G401.6 (cell line): ENCODE data around the gene SIPA1L3.
"Not testable (repeated sequence)": the region's sequence is repeated elsewhere in the genome, so short reads cannot be mapped to it uniquely, and the experiment has no call there.

Experiments used
- FAIRE-seq: peaks from 2 replicates; lab custom pipeline; 2012; peaks lifted over from hg19 to GRCh38; lab: Jason Lieb, UNC

Gene SIPA1L3

GRCh38 chr19:38219221-38219620 is 312.2 kb downstream of the SIPA1L3 start:
- FAIRE-seq, result no peak

GRCh38 chr19:38221421-38221820 is 314.4 kb downstream of the SIPA1L3 start:
- FAIRE-seq, result no peak

- FAIRE-seq, result no peak
Observed at GRCh38 chr19:38221919-38222830, 315.2 kb downstream of the SIPA1L3 start.

- FAIRE-seq, result no peak
Observed at GRCh38 chr19:38223119-38223523, 316.1 kb downstream of the SIPA1L3 start.

- FAIRE-seq, result no peak
Observed at GRCh38 chr19:38223617-38224013, 316.6 kb downstream of the SIPA1L3 start.

GRCh38 chr19:38224014-38224862 is 317.2 kb downstream of the SIPA1L3 start, which contains the start of gene DPF1:
DPF1 (minus strand) TSS chr19:38224222; CDS start chr19:38224142, 80 bp downstream.
- no peak for FAIRE-seq

GRCh38 chr19:38224863-38225218 is 317.8 kb downstream of the SIPA1L3 start:
- not testable (repeated sequence) for FAIRE-seq

- FAIRE-seq, result no peak
Observed at GRCh38 chr19:38227287-38228004, 320.4 kb downstream of the SIPA1L3 start.

GRCh38 chr19:38228005-38228377 is 321.0 kb downstream of the SIPA1L3 start:
- no peak for FAIRE-seq

GRCh38 chr19:38228491-38229439 is 321.8 kb downstream of the SIPA1L3 start:
- FAIRE-seq, result no peak

GRCh38 chr19:38229585-38230073 is 322.6 kb downstream of the SIPA1L3 start:
- no peak for FAIRE-seq

- not testable (repeated sequence) for FAIRE-seq
Observed at GRCh38 chr19:38230506-38231133, 323.6 kb downstream of the SIPA1L3 start.

- no peak for FAIRE-seq
Observed at GRCh38 chr19:38231918-38232317, 324.9 kb downstream of the SIPA1L3 start.

GRCh38 chr19:38233740-38234251 is 326.8 kb downstream of the SIPA1L3 start:
- no peak for FAIRE-seq

- FAIRE-seq, result no peak
Observed at GRCh38 chr19:38234615-38235014, 327.6 kb downstream of the SIPA1L3 start.

- no peak for FAIRE-seq
Observed at GRCh38 chr19:38239816-38240215, 332.8 kb downstream of the SIPA1L3 start.

GRCh38 chr19:38243279-38243673 is 336.3 kb downstream of the SIPA1L3 start:
- FAIRE-seq, result no peak

GRCh38 chr19:38245826-38246498 is 339.0 kb downstream of the SIPA1L3 start:
- no peak for FAIRE-seq

GRCh38 chr19:38247126-38247525 is 340.1 kb downstream of the SIPA1L3 start:
- no peak for FAIRE-seq
